ENCODE data around the gene IKZF1.

Gene IKZF1

DNA sequence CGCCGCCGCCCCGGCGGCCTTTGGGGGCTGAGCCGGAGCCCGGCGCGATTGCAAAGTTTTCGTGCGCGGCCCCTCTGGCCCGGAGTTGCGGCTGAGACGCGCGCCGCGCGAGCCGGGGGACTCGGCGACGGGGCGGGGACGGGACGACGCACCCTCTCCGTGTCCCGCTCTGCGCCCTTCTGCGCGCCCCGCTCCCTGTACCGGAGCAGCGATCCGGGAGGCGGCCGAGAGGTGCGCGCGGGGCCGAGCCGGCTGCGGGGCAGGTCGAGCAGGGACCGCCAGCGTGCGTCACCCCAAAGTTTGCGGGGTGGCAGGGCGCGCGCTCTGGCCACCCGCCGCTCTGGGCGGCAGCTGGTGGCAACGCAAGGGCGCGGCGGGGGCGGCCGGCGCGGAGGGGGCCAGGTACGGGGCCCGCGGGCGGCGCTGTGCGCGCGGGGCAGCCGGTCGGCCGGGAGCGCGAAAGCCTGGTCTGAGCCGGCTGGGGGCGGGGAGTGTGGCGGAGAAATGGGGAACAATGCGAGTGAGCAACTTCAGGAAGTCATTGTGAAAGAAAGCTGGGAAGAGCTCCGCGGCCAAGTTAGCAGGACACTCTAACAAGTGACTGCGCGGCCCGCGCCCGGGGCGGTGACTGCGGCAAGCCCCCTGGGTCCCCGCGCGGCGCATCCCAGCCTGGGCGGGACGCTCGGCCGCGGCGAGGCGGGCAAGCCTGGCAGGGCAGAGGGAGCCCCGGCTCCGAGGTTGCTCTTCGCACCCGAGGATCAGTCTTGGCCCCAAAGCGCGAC lies at the start of gene IKZF1:
Gene IKZF1 (plus strand): TSS at position 588 of the 782 bp plus-strand sequence. CDS start 14,346 bp downstream, outside the sequence.
- peak; percentile 90 for DNase-seq

DNA sequence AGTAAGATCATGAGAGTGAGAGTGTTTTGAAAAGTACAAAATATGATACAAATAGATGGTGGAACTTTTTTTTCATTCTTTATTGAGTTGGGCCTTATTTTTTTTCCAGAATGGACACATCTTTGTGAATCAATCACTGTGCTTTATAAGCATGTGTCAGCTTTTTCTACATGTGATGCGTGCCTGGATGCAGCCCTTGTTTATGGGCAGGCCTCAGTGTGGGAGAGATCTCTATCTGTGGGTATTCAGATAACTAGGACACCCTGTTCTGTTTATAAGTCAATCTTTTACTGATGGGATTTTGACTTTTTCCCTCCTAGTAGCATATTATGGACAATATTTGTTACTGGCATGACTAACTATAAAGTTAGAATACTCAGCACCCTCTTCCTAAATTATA lies 42.9 kb upstream of the IKZF1 start:
- DNase-seq: no peak

DNA sequence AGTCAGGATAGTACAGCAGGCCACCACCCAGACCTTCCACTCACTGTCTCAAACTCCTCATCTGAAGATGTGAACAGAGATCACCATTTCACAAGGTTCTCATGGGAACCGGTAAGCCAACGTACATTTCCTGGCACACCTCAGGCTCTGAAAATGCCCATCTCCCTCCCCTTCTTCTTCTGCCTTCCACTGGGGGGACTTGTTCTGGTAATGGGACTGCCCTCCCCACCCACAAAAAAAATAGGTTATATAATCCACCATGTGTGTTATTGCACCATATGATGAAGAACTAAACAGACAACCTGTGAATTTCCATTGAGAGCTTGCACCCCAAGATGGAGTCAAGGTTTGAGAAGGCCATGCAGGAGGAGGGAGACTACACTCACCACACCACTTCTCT lies 42.1 kb upstream of the IKZF1 start:
- DNase-seq: no peak

DNA sequence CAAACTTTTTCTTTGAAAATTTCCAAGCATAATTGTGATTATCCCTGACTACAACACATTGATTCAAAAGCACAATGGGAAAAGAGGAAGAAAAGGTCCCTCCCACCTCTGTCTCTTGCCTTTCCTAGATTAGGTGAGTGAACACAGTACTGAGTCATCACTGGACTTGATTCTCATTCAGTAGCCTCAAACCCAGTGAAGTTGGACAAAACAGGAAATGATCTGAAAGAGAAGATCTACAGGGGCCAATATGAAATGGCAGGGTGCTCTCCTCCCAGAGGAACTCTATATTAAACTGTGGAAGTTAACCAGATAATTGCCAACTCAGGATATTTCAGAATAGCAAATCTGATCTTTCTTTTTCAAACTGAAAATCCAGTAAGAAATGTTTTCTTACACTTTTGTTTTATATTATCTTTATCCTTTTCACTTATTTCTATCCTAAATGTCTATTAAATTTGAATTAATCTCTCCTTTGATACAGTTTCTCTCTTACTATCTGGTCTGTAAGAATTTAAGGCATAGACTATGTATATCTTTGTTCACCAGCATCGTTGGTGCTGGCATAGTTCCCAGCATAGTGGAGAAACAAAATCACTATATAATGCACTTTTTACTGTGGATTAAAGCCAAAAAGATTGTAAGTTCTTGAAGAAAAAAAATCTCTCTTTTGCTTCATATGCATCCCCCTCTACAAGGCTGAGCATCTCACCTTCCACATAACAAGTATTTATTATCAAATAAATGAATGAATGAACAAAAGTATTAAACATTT lies 41.4 kb upstream of the IKZF1 start:
- no peak for DNase-seq

DNA sequence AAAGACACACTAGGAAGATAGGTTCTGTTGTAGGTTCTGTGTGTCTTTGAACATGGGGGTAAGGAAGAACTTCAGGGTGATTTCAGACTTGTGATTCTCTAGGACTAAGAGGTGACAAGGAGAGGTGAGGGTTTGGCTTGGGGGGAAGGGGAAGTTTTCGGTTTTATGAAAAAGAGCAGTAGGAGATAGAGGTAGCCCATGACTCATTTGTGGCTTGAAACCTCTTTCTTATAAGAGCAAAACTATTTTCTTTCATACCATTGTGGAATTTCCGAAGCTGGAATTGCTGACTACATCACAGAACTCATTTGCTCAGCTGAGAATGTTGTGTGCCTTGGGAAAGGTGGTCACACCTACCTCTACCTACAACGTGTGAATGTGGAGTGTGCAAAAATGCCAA lies 39.6 kb upstream of the IKZF1 start:
- no peak for DNase-seq

DNA sequence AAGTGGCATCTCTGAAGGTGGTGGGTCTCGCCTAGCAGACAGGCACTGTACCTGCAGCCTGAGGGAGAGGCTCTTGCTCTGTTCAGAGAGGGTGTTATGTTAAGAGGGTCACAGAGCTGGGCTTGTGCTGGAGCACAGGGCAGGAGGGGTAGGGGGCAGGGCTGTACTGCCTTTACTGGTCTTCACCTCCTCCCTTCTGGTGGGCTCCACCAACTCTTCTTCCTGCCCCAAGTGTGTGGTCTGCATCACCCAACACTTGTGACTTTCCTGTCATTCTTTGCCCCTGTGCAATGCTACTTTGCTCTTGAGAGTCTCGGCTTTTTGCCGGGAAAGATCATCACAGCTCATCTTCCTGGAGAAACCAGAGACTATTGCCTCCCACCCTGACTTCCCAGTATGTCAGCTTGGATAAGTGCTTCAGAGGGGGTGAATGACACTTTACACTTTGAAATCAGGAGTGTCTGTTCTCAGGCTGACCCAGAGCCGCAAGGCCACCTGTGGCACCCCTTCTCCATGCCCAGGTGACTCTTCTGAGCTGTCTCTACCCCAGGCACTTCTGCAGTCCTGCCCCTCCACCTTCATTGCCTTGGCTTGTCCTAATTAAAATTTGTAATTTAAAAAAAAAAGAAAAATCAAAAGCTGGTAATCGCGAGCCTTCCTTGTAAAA lies 38.4 kb upstream of the IKZF1 start:
- DNase-seq: no peak

DNA sequence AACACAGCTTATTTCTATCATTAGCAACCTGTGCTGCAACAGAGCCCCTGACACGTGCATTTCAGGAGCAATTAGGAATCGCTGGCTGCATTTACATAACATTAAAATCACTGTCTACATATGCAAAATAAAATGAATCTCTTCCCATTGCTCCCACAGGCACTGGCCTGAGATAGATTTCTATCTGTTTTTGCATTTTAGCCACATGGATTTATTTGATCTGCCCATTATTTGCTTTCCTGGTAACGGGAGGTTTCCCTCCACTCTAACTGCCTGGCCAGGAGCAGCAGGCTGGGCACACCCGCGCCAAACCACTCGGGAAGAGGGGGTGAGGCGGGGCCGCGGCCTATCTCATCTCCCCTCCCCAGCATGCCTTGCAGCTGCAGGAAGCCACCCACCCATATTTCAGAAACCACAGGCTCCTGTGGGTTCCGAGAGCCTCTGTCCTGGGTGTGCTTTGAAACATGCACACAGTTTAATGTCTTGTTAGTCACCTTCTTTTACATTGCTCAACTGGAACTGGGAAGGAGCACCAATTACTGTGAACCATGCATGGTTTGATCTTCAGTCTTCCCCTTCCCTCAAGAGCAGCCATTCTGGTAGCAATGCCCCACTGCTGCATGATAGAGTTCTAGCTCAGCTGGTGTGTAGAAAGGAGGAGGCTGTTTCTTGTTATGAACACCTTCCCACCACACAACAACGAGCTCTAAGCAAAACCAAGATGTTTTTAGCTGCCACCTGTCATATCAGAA lies 37.7 kb upstream of the IKZF1 start:
- DNase-seq: peak; percentile 87

DNA sequence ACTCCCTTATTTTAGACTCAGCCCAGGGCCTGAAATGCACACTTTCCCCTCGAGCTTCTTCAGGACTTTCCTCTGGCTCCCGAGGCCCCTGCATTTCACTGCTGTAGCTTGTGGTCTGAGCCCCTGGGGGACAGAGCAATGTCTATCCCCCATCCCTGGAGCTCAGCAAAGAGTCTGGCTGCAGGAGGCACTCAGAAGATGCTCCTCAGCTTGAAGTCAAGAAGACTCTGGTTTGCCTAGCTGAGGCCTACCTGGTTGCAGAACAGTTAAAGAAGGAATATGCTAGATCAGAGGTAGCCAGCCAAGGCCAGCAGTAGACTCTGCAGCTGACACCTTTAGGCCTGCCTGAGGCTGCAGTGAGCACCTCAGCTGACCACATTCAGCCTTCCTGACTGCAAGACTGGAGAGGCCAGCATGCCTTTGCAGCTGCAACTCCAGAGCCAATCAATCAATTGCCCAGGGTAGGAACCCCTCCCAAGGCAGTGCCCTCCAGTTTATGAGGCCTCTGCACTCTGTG lies 36.9 kb upstream of the IKZF1 start:
- DNase-seq: no peak

DNA sequence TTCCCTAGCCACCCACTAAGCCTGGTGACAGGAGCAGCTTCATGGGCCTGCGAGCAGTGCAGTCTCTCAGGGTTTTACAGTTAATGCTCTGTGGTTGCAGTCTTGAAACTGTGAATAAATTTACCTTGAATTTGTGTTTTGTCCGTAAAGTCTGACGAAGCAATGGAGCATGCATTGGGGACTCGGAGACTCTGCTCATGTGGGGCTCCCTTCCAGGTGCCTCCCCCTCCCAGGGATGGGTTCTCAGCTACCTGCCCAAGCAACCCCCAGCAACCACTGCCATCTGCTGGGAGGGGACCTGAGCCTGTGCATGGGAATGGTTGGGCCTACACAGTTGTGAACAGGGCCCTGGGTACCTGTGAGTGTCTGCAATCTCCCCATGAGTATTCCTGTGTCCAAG lies 36.3 kb upstream of the IKZF1 start:
- DNase-seq: no peak

DNA sequence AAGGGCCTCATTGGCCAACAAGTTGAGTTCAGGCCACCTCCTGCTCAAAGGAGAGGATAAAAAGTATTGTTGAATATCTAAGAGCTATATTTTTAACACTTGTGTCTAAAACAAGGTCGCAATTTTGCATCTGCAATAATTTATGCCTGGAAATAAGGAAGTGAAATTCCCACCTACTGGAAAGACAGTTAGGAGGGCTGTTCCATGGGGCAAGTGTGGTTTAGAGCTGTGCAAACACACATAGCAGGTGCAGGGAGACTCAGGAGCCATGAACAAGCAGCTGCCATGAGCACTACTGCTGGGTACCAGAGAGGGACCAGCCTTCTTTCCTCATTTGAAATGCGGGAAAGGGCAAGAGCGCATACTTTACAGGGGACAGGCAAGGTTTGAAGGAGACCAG lies 35.5 kb upstream of the IKZF1 start:
- no peak for DNase-seq

DNA sequence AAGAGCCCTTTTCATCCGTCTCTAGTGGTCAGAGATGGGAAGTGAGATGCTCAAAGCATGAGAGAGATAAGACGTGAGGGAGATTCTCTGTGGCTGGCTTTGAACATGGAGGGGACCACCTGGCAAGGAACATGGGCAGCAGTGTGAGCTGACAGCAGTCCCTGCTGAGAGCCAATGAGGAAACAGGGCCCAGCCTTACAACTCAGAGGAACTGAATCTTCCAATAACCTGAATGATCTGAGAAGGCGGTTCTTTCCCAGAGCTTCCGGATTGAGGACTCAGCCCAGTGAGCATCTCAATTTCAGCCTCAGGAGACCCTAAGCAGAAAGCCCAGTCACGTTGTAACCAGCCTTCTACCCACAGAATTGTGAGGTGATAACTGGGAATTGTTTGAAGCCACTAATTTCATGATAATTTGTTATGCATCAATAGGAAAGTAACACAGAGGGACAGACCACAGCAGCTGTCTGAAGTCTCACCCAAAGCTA lies 33.9 kb upstream of the IKZF1 start:
- DNase-seq: no peak

DNA sequence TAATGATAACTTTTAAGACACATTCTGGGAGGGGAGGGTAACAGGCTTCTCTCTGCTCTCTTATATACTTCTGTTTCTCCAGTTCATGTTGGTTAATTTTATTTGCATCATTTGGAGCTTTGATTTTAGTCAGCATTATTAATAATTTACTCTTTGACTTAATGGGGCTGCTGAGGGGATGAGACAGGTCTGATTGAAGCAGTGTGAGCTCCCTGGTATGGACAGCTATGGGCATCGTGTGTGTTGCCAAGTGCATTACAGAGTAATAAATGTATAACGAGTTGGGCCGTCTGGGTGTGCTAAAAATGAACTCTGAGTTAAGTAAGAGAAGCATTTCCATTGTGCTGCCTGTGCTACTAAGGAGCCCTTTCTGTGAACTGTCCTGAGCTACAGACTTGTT lies 31.7 kb upstream of the IKZF1 start:
- DNase-seq: no peak

DNA sequence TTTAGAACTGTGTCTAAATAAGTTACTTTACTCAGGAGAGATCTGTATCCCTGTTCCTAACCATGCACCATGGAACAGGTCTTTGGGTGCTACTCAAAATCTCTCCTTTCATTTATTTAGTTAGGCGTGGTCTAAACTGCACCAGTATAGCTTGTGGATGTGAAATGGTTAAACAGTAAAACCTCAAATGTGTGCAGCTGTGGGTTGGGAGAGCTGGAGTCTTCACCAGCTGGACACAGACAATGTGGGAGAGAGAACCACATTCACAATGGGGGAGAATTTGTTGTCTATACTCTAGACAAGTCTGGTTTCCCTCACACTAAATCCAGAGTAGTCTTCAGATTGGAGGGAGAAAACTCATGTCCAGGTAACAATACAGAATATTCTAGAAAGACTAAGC lies 31.2 kb upstream of the IKZF1 start:
- no peak for DNase-seq

DNA sequence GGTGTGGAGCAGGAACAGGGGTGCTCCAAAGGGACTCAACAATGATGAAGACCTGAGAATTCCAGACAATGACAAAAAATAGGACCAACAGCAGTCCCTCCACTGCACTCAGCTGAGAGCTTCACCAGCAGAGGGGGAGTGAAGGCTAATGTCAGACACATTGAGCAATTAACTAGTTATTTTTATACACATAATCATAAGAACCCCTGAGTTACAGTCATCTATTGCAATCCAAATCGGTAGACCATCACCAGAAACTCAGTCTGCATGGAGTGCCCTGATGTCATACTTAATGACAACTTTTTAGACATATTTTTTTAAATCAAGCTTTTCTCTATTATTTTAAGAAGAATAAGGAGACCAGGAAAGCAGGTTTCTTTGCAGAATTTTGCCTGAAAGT lies 30.6 kb upstream of the IKZF1 start:
- no peak for DNase-seq

DNA sequence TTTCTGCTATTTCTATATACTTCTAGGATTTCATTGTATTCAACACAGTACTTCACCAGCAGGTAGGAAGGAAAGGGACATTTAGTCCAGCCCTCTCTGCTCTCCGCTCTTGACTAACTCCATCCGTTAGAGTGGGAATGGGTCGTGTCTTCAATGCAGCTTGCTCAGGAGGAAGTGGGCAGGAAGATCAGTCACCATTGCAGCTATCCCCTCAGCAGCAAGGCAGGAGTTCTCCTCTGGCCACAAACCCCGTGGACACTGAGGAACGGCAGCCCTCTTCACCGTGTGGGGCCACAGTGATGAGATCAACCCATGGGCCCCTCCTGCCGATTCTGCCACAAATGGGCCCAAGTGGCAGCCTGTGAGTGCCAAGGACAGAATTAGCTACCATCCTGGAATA lies 30.2 kb upstream of the IKZF1 start:
- DNase-seq: no peak

DNA sequence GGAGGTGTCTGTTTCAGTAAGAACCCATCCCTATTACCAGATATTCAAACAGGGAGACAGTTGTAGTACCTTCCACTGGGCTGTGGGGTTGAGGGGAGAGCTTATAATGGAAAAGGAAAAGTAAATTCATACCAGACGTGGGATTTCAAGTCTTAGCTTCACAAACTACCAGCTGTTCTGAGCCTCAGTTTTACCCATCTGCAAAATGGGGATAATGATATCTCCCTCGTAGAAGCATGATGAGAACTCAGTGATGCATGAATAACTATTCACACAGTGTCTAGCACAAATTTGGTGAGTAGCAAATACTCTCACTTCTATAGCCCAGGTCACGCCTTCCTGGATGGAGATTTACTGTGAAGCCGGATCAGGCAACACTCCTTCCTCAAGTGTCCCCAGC lies 29.1 kb upstream of the IKZF1 start:
- no peak for DNase-seq

DNA sequence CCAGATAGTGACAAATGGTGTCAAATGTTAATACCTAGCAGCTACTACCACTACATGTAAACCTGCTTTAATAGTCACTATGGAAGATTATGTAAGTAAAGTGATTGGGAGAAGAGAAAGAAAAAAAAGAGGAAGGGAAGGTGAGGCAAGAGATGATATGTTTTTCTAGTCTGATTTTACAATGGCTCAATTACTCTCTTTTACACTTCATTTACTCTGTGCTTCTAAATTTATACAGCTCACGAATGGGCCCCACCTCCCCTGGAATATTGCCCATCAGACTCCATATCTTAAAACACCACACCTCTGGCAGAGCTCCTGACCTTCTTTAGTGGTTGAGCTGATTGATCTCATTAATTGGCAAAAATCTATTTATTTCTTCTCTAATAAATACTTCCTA lies 28.0 kb upstream of the IKZF1 start:
- peak; percentile 76 for DNase-seq

DNA sequence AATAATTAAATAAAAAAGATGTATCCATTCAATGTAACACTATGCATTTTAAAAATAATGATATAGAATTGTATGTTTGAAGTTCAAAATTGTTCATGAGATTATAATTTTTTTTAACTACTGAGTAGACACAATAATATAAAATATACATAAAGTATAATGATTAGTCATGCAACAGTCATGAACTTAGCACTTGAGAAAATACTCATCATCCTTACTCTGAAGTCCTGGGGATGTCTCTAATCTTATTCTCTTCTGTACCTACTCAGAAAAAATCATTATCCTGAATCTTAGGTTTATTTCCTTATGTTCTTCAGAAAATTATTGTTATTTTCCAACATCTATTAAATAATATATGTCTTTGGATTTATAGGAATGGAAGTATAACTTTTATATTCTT lies 26.4 kb upstream of the IKZF1 start:
- DNase-seq: no peak

DNA sequence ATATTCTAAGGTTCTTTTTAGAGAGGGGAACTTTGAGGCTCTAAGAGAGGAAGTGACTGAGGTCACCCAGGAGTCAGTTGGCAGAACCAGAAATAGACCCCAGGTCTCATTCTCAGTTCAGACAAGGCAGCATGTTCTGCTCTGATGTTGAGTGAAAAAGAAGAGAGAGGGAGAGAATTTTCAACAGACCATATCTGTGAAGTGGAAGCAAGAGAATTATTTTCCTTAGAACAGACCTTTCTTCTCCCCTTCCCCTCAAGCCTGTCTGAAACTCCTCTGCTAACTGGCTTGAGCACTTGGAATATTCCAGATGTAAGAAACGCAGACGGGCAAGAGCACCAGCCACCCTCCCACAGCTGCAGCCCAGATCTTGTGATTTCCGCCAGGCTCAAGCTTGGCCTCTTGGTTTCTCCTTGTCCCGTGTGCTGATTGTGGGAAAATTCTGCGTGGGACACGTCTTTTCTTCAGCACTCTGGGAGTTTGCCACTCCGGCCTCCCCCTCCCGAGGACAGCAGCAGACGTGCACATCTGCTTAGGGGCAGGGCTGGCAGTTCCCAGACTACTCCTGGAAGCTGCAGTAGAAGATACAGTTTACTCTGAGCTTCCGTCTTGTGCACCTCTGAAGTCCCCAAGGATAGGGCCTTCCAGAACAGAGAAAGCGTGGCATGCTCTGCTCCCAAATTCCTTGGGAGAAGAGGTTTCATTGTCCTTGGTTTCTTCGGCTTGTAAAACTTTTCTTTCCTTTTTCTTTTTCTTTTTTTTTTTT lies 22.7 kb upstream of the IKZF1 start:
- DNase-seq: no peak

DNA sequence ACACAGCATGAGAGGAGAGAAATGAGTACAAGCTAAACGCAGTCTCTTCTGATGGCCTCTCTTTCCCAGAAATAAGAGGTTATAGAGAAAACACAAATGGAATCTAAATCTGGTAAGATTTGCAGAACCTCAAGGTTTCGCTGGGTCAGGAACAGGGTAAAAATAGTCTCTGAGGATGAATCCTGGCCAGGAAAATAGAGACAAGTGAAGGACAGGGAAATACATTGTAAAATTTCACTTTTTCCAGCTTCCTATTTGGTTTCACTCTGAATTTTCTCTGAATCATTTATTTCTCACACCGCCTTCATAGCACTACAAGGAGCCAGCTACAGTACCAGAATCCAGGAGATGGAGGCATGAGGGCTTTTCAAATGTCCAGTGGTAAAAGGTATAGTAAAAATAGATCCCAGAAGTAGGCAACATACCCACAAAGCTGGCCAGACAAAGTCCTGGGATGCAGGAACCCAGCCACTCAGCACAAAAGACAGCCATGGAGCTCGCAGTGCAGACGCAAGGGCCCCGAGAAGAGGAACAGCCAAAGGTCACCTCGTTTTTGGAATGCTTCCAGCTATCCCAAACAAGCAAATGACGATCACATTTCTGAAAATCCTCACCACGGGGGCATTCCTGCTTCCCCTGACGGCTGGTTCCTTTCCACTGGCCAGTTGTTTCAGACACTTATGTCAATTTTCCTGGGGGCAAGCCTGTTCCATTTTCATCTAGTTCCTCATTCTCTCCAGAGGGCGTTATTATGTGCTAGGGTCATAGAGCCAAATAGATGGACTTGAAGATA lies 21.5 kb upstream of the IKZF1 start:
- DNase-seq: no peak

DNA sequence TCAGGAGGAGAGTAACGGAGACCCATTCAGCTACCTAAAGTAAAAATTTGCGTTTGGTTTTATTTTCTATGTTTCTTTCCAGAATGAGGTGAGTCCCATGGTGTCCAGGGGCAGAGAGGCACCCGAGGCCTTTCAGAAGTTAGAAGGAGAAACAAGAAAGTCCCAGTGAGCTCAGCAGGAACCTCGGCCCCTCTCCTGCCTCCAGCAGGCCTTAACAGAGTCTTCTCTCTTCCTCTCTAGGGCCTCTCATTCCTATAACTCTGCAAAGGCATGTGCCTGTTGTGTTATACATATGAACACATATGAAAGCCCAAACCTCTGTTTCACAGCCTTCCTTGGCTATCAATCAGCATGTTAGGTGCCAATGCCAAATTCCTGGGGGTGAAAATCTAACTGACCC lies 20.8 kb upstream of the IKZF1 start:
- no peak for DNase-seq

Measured in GF-D8 (cell line).